Stimulated activated CD4-positive, alpha-beta T cell treated with anti-CD3 and anti-CD28 coated beads, Interleukin-1b, Interleukin-23, amount 100 ng/mL, for 24 hours (primary cell): ENCODE measurements around the gene DNAH14.

Experiments
- DNase-seq, 4 experiments: peaks; one replicate each; pipeline ENCODE4 v3.0.0-alpha.2; 2020; ENCODE audit warnings: low read depth in 4 of 4, low spot score in 1 of 4

DNAH14 gene

DNA sequence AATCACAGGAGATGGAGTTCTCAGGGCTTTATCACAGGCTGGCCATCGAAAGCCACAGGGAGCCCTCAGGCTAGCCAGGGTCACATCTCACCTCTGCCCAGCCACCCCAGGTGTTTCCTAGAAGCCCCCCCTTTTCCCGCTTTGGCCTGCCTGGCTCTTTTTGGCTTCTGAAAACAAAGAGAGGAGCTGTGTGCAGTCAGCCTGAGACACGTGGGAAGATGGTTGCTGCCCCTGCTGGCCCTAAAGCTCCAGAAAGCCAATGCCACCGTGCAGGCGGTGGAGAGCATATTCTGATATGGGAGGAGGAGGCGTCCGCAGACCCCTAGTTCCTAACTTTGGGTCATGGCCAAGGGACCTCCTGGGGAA lies 517.1 kb downstream of the DNAH14 start:
- DNase-seq = no peak

DNA sequence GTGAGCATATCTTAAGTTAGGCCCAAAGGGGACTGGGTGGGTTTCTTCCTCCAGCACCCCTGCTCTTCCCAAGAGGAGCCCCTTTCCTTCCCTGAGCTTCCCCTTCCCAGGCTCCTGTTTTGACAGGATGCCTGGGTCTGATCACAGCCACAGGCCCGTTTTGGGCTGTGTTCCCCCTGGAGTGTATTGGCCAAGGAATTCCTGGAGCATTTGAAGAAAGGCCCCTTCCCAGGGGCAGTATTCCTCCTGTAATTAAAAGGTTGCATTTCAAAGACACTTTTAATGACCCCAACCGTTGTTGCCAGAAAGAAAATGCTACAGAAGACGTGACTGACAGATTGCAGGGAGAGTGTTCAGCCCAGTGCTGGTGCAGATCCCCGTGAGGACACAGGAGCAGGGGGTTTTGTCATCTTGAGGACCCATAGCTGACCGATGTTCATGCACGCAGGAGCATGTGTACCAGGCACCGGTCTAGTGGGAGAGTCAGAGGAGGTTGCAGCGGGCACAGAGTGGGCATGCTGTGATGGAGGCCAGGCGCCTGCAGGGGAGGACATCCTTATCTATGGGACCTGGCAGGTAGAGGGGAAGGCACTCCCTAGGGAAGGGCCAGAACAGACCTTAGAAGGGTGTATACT lies 517.6 kb downstream of the DNAH14 start:
- no peak for DNase-seq

DNA sequence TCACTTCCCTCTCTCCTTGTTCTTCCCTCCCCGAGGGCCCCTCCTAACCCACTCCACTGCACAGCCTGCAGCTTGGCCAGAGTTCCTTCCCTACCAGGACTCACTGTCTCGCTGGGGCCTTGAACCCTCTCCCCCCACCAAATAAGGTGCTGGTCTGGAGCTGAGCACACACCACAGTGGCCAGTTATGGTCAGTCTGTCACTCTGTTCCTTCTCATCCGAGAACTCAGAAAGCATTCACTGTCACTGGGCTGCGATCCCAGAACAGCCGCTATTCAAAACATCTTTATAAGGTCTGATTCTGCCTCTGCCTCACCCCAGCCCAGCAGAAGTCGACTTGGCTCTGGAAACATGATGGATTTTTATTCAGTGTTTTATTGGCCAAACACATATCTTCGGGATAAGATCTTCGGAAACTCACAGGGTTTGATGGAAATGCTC lies 518.2 kb downstream of the DNAH14 start:
- no peak for DNase-seq

DNA sequence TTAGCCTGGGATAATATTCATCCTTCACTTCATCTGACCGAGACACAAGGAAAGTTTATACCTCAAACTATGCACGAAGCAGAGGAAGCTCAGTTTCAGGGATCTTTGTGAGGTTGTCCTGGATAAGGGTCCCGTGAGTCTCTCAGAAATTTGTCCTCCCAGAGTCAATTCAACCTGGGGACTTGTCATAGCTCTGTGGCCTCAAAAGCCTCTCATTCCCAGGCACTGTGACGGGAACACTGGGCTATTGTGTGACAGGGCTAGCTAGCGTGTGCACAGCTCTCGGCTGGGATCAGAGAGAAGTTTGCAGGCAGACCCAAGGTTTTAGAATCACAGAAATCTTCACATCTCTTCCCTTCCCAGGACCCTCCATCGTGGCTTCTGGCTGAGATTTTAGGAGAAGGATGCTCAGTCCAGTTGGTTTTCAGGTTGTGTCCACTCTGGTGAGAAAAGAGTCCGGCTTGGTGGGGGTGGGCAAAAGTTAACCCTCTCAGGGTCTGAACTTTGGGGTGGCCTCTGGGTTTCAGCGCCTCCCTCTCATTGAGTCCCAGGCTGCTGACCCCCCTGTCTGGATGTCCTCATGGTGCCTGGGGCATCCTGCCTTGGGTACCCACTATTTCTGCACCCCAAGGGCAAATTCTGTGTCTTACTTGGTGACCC lies 518.8 kb downstream of the DNAH14 start:
- no peak for DNase-seq
